ENCODE measurements around the gene LEMD1.

- TF ChIP-seq, protein P1, sequence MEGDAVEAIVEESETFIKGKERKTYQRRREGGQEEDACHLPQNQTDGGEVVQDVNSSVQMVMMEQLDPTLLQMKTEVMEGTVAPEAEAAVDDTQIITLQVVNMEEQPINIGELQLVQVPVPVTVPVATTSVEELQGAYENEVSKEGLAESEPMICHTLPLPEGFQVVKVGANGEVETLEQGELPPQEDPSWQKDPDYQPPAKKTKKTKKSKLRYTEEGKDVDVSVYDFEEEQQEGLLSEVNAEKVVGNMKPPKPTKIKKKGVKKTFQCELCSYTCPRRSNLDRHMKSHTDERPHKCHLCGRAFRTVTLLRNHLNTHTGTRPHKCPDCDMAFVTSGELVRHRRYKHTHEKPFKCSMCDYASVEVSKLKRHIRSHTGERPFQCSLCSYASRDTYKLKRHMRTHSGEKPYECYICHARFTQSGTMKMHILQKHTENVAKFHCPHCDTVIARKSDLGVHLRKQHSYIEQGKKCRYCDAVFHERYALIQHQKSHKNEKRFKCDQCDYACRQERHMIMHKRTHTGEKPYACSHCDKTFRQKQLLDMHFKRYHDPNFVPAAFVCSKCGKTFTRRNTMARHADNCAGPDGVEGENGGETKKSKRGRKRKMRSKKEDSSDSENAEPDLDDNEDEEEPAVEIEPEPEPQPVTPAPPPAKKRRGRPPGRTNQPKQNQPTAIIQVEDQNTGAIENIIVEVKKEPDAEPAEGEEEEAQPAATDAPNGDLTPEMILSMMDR (IDR thresholded peaks at IDR 0.05), result no peak
- TF ChIP-seq POLR2A (IDR thresholded peaks at IDR 0.05), result no peak
- no peak for TF ChIP-seq EP300 (IDR thresholded peaks at IDR 0.05)
Observed at GRCh38 chr1:205395616-205396015, 26.2 kb downstream of the LEMD1 start.

Measured in suprapubic skin (tissue), 3 donors.